ENCODE results near the gene POLR1D. TPM values are rescaled to one million over a fixed set of nuclear protein-coding genes. Genes with fewer than 3 reads are reported as not detected.

The POLR1D gene
- total and polyA plus RNA-seq, 8 donors: 98.7 to 161 (median 139) TPM

GRCh38 chr13:27667946-27668345 lies 46.3 kb downstream of the POLR1D start:
- FAIRE-seq (no peak), DNase-seq (no peak), ATAC-seq (no peak)
- H3K36me3 ChIP-seq: peaks cover 0 to 3% (median 0%) of the 10 kb centered on the region in 3 donors
- no peaks in the 10 kb centered on the region for H3K4me1 ChIP-seq
- 51 to 72% methylated on average over 2 of the region's 2 CpGs for WGBS, 2 donors
- no peaks in the 10 kb centered on the region for H3K9me3 ChIP-seq
- intact Hi-C loops (cut with DNase I): no loop called here
- H3K27ac ChIP-seq: no peak overlapping the region
- no peak overlapping the region for H3K4me3 ChIP-seq
- no peak for TF ChIP-seq CTCF (IDR thresholded peaks at IDR 0.05)
- H3K27me3 ChIP-seq: no peaks in the 10 kb centered on the region

- 66 to 69% methylated on average over 1 of the region's 1 CpG for WGBS, 2 donors
Measured at GRCh38 chr13:27670861-27671260, 49.2 kb downstream of the POLR1D start.

GRCh38 chr13:27672025-27672424 lies 50.3 kb downstream of the POLR1D start:
- H3K4me3 ChIP-seq: no peak overlapping the region
- H3K27me3 ChIP-seq: no peaks in the 10 kb centered on the region
- DNase-seq (no peak), FAIRE-seq (no peak), ATAC-seq (no peak)
- peaks cover 0 to under 1% (median 0%) of the 10 kb centered on the region in 3 donors for H3K36me3 ChIP-seq
- 95 to 100% methylated on average over 1 of the region's 1 CpG for WGBS, 2 donors
- H3K4me1 ChIP-seq: no peaks in the 10 kb centered on the region
- no peaks in the 10 kb centered on the region for H3K9me3 ChIP-seq
- H3K27ac ChIP-seq: no peak overlapping the region
- intact Hi-C loops (cut with DNase I): no loop called here
- no peak for TF ChIP-seq CTCF (IDR thresholded peaks at IDR 0.05)

More at GRCh38 chr13:27670861-27671260, 49.2 kb downstream of the POLR1D start:
- Histone ChIP-seq H3K27ac (no peak overlapping the region), H3K36me3 (peaks cover 0 to 3% (median 0%) of the 10 kb centered on the region in 3 donors), H3K27me3 (no peaks in the 10 kb centered on the region), H3K4me3 (no peak overlapping the region), H3K4me1 (no peaks in the 10 kb centered on the region), H3K9me3 (no peaks in the 10 kb centered on the region)
- ATAC-seq (no peak), DNase-seq (no peak), FAIRE-seq (no peak)
- no peak for TF ChIP-seq CTCF (IDR thresholded peaks at IDR 0.05)
- intact Hi-C loops (cut with DNase I): no loop called here

Other genes starting within 250 kb of the POLR1D start
- 10 to 100 TPM; 39.5 to 54.9 (median 53.9) TPM for gene GTF3A, start 197.3 kb upstream of the POLR1D start, total RNA-seq
- gene GTF3A, start 197.3 kb upstream of the POLR1D start, polyA plus RNA-seq: 100 to 1,000 TPM in 1 of 2 donors, 10 to 100 TPM in 1; 77.9 to 130 TPM
- 10 to 100 TPM; 22.3 to 31.7 (median 29.3) TPM for gene MTIF3, start 171.3 kb upstream of the POLR1D start, total RNA-seq
- gene MTIF3, start 171.3 kb upstream of the POLR1D start, polyA plus RNA-seq: 10 to 100 TPM; 57.7 to 91.4 TPM
- gene LNX2, start 1.4 kb upstream of the POLR1D start, total RNA-seq: 10 to 100 TPM; 11.3 to 18.9 (median 15.0) TPM
- 10 to 100 TPM in 1 of 2 donors, 1 to 10 TPM in 1; 4.9 to 10.1 TPM for gene LNX2, start 1.4 kb upstream of the POLR1D start, polyA plus RNA-seq
- not detected for gene GSX1, start 170.6 kb downstream of the POLR1D start, total RNA-seq
- gene GSX1, start 170.6 kb downstream of the POLR1D start, polyA plus RNA-seq: not detected